B cell (primary cell): ENCODE results near the gene IMMP2L.

ENCODE experiments used
- EZH2 ChIP-seq: IDR thresholded peaks from 2 replicates; pipeline ENCODE4 v1.6.1; 2012; ENCODE audit warnings: borderline replicate concordance, low read depth, mild to moderate bottlenecking, moderate library complexity, low read length; ENCODE audit not compliant: insufficient read depth, poor library complexity, severe bottlenecking
- TF ChIP-seq, protein P1 (sequence below): fragments of 200-600 bp; IDR thresholded peaks from one replicate; pipeline ENCODE4 v1.8.0; 2022; ENCODE audit warnings: antibody characterized with exemption, mild to moderate bottlenecking

DNA sequence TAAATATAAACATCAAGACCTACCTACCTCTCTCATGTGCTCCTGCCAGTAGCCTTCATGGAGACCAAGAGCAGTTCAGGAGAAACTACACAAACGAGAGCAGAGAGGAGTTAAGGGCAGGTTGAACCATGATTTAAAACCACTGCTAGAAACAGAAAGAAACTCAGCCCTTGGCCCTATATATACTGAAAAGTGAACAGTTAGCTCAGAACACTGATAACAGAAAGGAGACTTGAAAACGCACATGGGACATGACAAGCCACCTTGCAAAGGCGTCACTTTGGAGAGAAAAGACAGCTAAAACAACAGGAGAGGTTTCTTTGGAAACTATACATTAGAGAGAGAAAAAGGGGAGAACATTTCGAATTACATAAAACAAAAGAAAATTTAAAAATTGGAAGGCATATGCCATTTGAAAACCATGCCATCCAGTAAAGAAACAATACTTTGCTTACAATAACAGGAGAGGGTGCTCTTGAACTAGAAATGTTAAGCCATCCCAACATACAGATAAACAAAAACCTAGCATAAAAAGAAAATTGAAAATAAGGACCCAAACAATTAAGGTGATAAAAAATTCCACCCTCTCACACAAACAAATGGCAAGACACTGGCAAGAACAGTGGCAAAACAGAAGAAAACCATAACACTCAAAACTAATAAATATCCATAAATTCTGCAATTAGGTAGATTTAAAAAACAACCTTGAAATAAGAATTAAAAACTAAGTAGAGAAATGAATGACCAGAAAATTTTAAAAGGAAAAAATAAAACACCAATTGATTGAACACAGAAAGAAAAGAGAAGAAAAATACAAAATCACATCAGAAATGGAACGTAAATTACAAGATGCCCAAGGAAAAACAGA is 232.7 kb downstream of the IMMP2L start:
- TF ChIP-seq EZH2 = no peak
- TF ChIP-seq, protein P1, sequence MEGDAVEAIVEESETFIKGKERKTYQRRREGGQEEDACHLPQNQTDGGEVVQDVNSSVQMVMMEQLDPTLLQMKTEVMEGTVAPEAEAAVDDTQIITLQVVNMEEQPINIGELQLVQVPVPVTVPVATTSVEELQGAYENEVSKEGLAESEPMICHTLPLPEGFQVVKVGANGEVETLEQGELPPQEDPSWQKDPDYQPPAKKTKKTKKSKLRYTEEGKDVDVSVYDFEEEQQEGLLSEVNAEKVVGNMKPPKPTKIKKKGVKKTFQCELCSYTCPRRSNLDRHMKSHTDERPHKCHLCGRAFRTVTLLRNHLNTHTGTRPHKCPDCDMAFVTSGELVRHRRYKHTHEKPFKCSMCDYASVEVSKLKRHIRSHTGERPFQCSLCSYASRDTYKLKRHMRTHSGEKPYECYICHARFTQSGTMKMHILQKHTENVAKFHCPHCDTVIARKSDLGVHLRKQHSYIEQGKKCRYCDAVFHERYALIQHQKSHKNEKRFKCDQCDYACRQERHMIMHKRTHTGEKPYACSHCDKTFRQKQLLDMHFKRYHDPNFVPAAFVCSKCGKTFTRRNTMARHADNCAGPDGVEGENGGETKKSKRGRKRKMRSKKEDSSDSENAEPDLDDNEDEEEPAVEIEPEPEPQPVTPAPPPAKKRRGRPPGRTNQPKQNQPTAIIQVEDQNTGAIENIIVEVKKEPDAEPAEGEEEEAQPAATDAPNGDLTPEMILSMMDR = no peak
